D341Med (cell line): ENCODE results near the gene TTLL3.
"Not testable (repeated sequence)": the region's sequence is repeated elsewhere in the genome, so short reads cannot be mapped to it uniquely, and the experiment has no call there.

Source experiments
- DNase-seq: peaks from one replicate; pipeline ENCODE4 v3.0.0; 2012; ENCODE audit warnings: low spot score

TTLL3 gene

GRCh38 chr3:9866639-9867038 lies 56.6 kb downstream of the TTLL3 start:
- DNase-seq = no peak

- no peak for DNase-seq
These were observed 57.0 kb downstream of the TTLL3 start for GRCh38 chr3:9867106-9867505.

DNA sequence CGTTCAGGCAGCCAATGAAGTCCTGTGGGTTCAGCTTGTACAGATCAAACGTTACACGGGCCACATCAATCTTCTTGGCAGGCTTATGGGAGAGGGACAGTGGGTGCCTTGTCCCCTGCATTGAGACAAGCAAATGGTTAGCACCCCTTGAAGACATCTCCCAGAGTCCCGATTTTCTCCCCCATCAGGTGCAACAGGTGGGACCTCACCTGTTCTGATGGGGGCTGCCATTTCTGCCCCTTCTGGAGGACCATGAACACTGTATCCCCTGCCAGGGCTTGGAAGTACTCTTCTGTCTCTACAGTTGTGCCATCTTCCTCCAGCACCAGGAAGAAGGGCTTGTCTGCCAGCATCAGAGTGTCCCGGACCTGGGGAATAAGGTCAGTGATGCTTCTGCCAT lies 59.9 kb downstream of the TTLL3 start:
- no peak for DNase-seq

DNA sequence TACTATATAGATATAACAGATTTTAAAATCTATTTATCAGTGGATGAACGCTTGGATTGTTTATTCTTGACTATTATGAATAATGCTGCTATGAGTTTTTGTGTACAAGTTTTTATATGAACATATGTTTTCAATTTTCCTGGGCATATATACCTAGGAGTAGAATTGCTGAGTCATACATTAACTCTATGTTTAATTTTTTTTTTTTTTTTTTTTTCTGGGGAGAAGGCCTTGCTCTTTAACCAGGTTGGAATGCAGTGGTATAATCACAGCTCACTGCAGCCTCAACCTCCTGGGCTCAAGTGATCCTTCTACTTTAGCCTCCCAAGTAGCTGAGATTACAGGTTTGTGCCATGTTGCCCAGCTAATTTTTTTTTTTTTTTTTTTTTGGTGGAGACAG lies 60.9 kb downstream of the TTLL3 start:
- no peak for DNase-seq

DNA sequence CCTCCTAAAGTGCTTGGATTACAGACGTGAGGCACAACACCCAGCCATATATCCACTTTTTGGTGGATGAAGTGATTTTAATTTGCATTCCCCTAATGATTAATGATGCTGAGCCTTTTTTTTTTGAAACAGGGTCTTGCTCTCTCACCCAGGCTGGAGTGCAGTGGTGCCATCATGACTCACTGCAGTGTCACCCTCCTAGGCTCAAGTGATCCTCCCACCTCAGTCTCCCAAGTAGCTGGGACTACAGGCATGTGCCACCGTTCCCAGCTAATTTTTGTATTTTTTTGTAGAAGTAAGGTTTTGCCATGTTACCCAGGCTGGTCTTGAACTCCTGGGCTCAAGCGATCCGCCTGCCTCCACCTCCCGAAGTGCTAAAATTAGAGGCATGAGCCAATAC lies 62.0 kb downstream of the TTLL3 start:
- DNase-seq = not testable (repeated sequence)

GRCh38 chr3:9875448-9875847 lies 65.4 kb downstream of the TTLL3 start:
- DNase-seq = no peak

DNA sequence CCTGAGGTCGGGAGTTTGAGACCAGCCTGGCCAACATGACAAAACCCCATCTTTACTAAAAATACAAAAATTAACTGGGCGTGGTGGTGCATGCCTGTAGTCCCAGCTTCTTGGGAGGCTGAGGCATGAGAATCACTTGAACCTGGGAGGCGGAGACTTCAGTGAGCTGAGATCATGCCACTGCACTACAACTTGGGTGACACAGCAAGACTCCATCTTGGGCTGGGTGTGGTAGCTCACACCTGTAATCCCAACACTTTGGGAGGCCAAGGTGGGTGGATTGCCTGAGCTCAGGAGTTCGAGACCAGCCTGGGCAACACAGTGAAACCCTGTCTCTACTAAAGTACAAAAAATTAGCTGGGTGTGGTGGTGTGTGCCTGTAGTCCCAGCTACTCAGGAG lies 66.2 kb downstream of the TTLL3 start:
- not testable (repeated sequence) for DNase-seq

GRCh38 chr3:9876991-9877390 lies 66.9 kb downstream of the TTLL3 start:
- no peak for DNase-seq

GRCh38 chr3:9878700-9879099 lies 68.6 kb downstream of the TTLL3 start:
- DNase-seq = no peak

- DNase-seq = no peak
These were observed 69.9 kb downstream of the TTLL3 start, which contains the start of gene CIDEC for GRCh38 chr3:9879830-9880549. CIDEC (minus strand) TSS chr3:9880253; CDS start chr3:9878486, 1,767 bp downstream.

- no peak for DNase-seq
These were observed 71.4 kb downstream of the TTLL3 start for GRCh38 chr3:9881441-9881840.

DNA sequence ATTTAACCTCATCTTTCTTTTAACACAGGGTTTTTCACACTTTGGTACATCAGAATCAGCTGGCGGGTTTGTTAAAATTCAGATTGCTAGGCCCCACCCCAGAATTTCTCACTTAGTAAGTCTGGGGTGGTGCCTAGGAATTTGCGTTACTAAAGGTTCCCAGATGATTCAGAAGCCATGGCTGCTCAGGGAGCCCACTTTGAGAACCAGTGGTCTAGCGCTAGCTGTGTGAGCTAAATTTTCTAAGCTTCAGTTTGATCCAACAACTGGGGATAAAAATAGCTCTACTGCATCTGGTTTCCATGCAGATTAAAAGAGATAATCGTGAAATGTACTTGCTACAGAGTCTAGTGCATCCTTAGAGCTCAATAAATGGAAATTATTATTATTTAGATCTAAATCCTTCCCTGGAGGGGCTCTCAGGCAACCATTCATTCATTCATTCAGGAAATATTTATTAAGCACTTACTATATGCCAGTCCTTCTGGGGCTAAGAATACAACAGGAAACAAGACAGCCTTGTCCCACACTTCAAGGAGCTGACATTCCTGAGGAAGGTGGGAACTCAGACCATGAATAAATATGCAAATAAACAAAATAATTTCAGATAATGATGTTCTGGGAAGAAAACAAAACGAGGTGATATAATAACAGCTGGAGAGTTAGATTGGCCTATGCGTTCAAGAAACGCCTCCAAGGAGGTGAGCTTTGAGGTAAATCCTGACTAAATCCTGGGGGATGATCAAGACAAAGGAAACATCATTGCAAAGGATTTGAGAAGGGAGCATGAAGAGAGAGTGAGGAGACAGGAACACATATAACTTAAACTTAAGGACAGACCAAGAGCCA lies 73.9 kb downstream of the TTLL3 start:
- DNase-seq = no peak

- DNase-seq = no peak
These were observed 74.6 kb downstream of the TTLL3 start for GRCh38 chr3:9884555-9885165.
